ENCODE data around the gene TALDO1. TPM values are rescaled to one million over a fixed set of nuclear protein-coding genes. Genes with fewer than 3 reads are reported as not detected.

The TALDO1 gene
- total RNA-seq, 1 experiment from 2014 or later = 266 TPM

Small RNA genes within 50 kb of the gene (small RNA-seq; reads per million reads assigned to genes)
- not detected for gene SNORA52

Other genes with a start within 250 kb of the TALDO1 start
- 218 and 240 TPM in 2 replicates for gene RNH1, start 240.2 kb upstream of the TALDO1 start, total RNA-seq (2014; rRNA removed; shearing (Covaris generic))
- 89.6 and 93.9 TPM in 2 replicates for gene HRAS, start 211.9 kb upstream of the TALDO1 start, total RNA-seq (2014; rRNA removed; shearing (Covaris generic))
- not detected in 2 replicates for gene LRRC56, start 209.9 kb upstream of the TALDO1 start, total RNA-seq (2014; rRNA removed; shearing (Covaris generic))
- 0.08 TPM in 1 of 2 replicates, not detected in the other for gene LMNTD2, start 186.7 kb upstream of the TALDO1 start, total RNA-seq (2014; rRNA removed; shearing (Covaris generic))
- 17.5 and 18.8 TPM in 2 replicates for gene RASSF7, start 186.5 kb upstream of the TALDO1 start, total RNA-seq (2014; rRNA removed; shearing (Covaris generic))
- gene PHRF1, start 171.0 kb upstream of the TALDO1 start, total RNA-seq (2014; rRNA removed; shearing (Covaris generic)) = 37.0 and 40.5 TPM in 2 replicates
- not detected in 2 replicates for gene IRF7, start 131.5 kb upstream of the TALDO1 start, total RNA-seq (2014; rRNA removed; shearing (Covaris generic))
- gene CDHR5, start 122.5 kb upstream of the TALDO1 start, total RNA-seq (2014; rRNA removed; shearing (Covaris generic)) = not detected in 2 replicates
- gene SCT, start 120.3 kb upstream of the TALDO1 start, total RNA-seq (2014; rRNA removed; shearing (Covaris generic)) = not detected in 2 replicates
- gene DRD4, start 110.2 kb upstream of the TALDO1 start, total RNA-seq (2014; rRNA removed; shearing (Covaris generic)) = 0.31 and 0.50 TPM in 2 replicates
- gene DEAF1, start 52.2 kb upstream of the TALDO1 start, total RNA-seq (2014; rRNA removed; shearing (Covaris generic)) = 64.5 and 75.0 TPM in 2 replicates
- gene TMEM80, start 51.6 kb upstream of the TALDO1 start, total RNA-seq (2014; rRNA removed; shearing (Covaris generic)) = 23.6 and 27.9 TPM in 2 replicates
- 38.3 and 42.6 TPM in 2 replicates for gene EPS8L2, start 41.2 kb upstream of the TALDO1 start, total RNA-seq (2014; rRNA removed; shearing (Covaris generic))
- gene GATD1, start 30.0 kb downstream of the TALDO1 start, total RNA-seq (2014; rRNA removed; shearing (Covaris generic)) = 19.6 and 27.6 TPM in 2 replicates
- 0.53 and 1.0 TPM in 2 replicates for gene CEND1, start 42.6 kb downstream of the TALDO1 start, total RNA-seq (2014; rRNA removed; shearing (Covaris generic))
- 33.9 and 47.5 TPM in 2 replicates for gene SLC25A22, start 50.8 kb downstream of the TALDO1 start, total RNA-seq (2014; rRNA removed; shearing (Covaris generic))
- 7.4 and 12.3 TPM in 2 replicates for gene PIDD1, start 57.8 kb downstream of the TALDO1 start, total RNA-seq (2014; rRNA removed; shearing (Covaris generic))
- 1,130 and 1,145 TPM in 2 replicates for gene RPLP2, start 62.5 kb downstream of the TALDO1 start, total RNA-seq (2014; rRNA removed; shearing (Covaris generic))
- gene PNPLA2, start 71.5 kb downstream of the TALDO1 start, total RNA-seq (2014; rRNA removed; shearing (Covaris generic)) = 18.1 and 39.0 TPM in 2 replicates
- not detected in 2 replicates for gene CRACR2B, start 80.5 kb downstream of the TALDO1 start, total RNA-seq (2014; rRNA removed; shearing (Covaris generic))
- gene CD151, start 85.5 kb downstream of the TALDO1 start, total RNA-seq (2014; rRNA removed; shearing (Covaris generic)) = 483 and 506 TPM in 2 replicates
- 537 and 672 TPM in 2 replicates for gene POLR2L, start 95.1 kb downstream of the TALDO1 start, total RNA-seq (2014; rRNA removed; shearing (Covaris generic))
- 178 and 205 TPM in 2 replicates for gene TSPAN4, start 95.4 kb downstream of the TALDO1 start, total RNA-seq (2014; rRNA removed; shearing (Covaris generic))
- gene CHID1, start 163.3 kb downstream of the TALDO1 start, total RNA-seq (2014; rRNA removed; shearing (Covaris generic)) = 25.9 and 43.4 TPM in 2 replicates
- 19.1 and 24.9 TPM in 2 replicates for gene AP2A2, start 178.4 kb downstream of the TALDO1 start, total RNA-seq (2014; rRNA removed; shearing (Covaris generic))